Breast epithelium (tissue), 3 donors: ENCODE data around the gene CXXC5.

Experiments used
- CTCF ChIP-seq, 3 donors: fragments of 450-650 bp; IDR thresholded peaks; one replicate each; pipeline ENCODE4 v1.5.1; 2016 to 2017; ENCODE audit warnings: antibody characterized with exemption in 3 of 3, mild to moderate bottlenecking in 3 of 3, moderate library complexity in 3 of 3
- POLR2A ChIP-seq: fragments of 450-650 bp; IDR thresholded peaks from one replicate; pipeline ENCODE4 v1.6.1; 2016; ENCODE audit warnings: antibody characterized with exemption, mild to moderate bottlenecking, moderate library complexity
- POLR2AphosphoS5 ChIP-seq, 3 donors: sonication (generic); formaldehyde crosslinking; IDR thresholded peaks; one replicate each; pipeline ENCODE4 v1.6.1; 2017; ENCODE audit warnings: antibody characterized with exemption in 3 of 3

GRCh38 chr5:139668924-139669661 lies 20.9 kb downstream of the CXXC5 start:
- no peak for TF ChIP-seq POLR2AphosphoS5 (IDR thresholded peaks at IDR 0.05)
- TF ChIP-seq POLR2A: no peak
- no peak for TF ChIP-seq CTCF (IDR thresholded peaks at IDR 0.05)
